ENCODE data around the gene CENPX. TPM values are rescaled to one million over a fixed set of nuclear protein-coding genes. Genes with fewer than 3 reads are reported as not detected.

Gene CENPX
- total RNA-seq, 1 donor from 2014 or later = 20.9 TPM

GRCh38 chr17:81999976-82000802 lies 22.5 kb downstream of the CENPX start:
- H3K4me1 ChIP-seq (ENCODE audit: control insufficient read depth in 3 of 3, insufficient read depth in 3 of 3, low read length in 3 of 3) = peaks cover 40 to 53% (median 49%) of the 10 kb centered on the region in 3 donors
- H3K4me3 ChIP-seq (ENCODE audit: low read length in 3 of 3) = no peak overlapping the region
- H3K27ac ChIP-seq (ENCODE audit: low read depth, low read length) = no peak overlapping the region

GRCh38 chr17:81999587-81999975 lies 23.1 kb downstream of the CENPX start:
- Histone ChIP-seq H3K27ac (ENCODE audit: low read depth, low read length) (no peak overlapping the region), H3K9ac (ENCODE audit: low read depth in 1 of 3, low read length in 3 of 3) (no peak overlapping the region), H3K4me1 (ENCODE audit: control insufficient read depth in 3 of 3, insufficient read depth in 3 of 3, low read length in 3 of 3) (peaks cover 40 to 51% (median 49%) of the 10 kb centered on the region in 3 donors), H3K9me3 (ENCODE audit: control insufficient read depth in 3 of 3, low read length in 3 of 3) (no peaks in the 10 kb centered on the region), H3K4me3 (ENCODE audit: low read length in 3 of 3) (no peak overlapping the region), H3K27me3 (ENCODE audit: control insufficient read depth in 3 of 3, insufficient read depth in 3 of 3, low read length in 3 of 3) (no peaks in the 10 kb centered on the region), H3K36me3 (ENCODE audit: control insufficient read depth in 3 of 3, insufficient read depth in 3 of 3, low read length in 3 of 3) (peaks cover 5 to 11% (median 9%) of the 10 kb centered on the region in 3 donors)

More at GRCh38 chr17:81999976-82000802, 22.5 kb downstream of the CENPX start:
- H3K36me3 ChIP-seq (ENCODE audit: control insufficient read depth in 3 of 3, insufficient read depth in 3 of 3, low read length in 3 of 3) = peaks cover 5 to 11% (median 9%) of the 10 kb centered on the region in 3 donors
- no peaks in the 10 kb centered on the region for H3K27me3 ChIP-seq (ENCODE audit: control insufficient read depth in 3 of 3, insufficient read depth in 3 of 3, low read length in 3 of 3)
- H3K9me3 ChIP-seq (ENCODE audit: control insufficient read depth in 3 of 3, low read length in 3 of 3) = no peaks in the 10 kb centered on the region
- no peak overlapping the region for H3K9ac ChIP-seq (ENCODE audit: low read depth in 1 of 3, low read length in 3 of 3)

- H3K4me3 ChIP-seq (ENCODE audit: low read length in 3 of 3) = no peak overlapping the region
These were observed 23.8 kb downstream of the CENPX start for GRCh38 chr17:81998691-81999438.

GRCh38 chr17:81998212-81998611 lies 24.5 kb downstream of the CENPX start:
- H3K4me1 ChIP-seq (ENCODE audit: control insufficient read depth in 3 of 3, insufficient read depth in 3 of 3, low read length in 3 of 3) = peaks cover 30 to 49% (median 44%) of the 10 kb centered on the region in 3 donors
- no peaks in the 10 kb centered on the region for H3K9me3 ChIP-seq (ENCODE audit: control insufficient read depth in 3 of 3, low read length in 3 of 3)

More at GRCh38 chr17:81998691-81999438, 23.8 kb downstream of the CENPX start:
- peak overlapping the region in 1 of 3 donors; percentile 16 for H3K9ac ChIP-seq (ENCODE audit: low read depth in 1 of 3, low read length in 3 of 3)
- H3K9me3 ChIP-seq (ENCODE audit: control insufficient read depth in 3 of 3, low read length in 3 of 3) = no peaks in the 10 kb centered on the region
- peaks cover 5 to 11% (median 9%) of the 10 kb centered on the region in 3 donors for H3K36me3 ChIP-seq (ENCODE audit: control insufficient read depth in 3 of 3, insufficient read depth in 3 of 3, low read length in 3 of 3)
- H3K27ac ChIP-seq (ENCODE audit: low read depth, low read length) = no peak overlapping the region
- H3K4me1 ChIP-seq (ENCODE audit: control insufficient read depth in 3 of 3, insufficient read depth in 3 of 3, low read length in 3 of 3) = peaks cover 37 to 51% (median 46%) of the 10 kb centered on the region in 3 donors
- H3K27me3 ChIP-seq (ENCODE audit: control insufficient read depth in 3 of 3, insufficient read depth in 3 of 3, low read length in 3 of 3) = no peaks in the 10 kb centered on the region

GRCh38 chr17:81996757-81997441 lies 25.8 kb downstream of the CENPX start:
- Histone ChIP-seq H3K36me3 (ENCODE audit: control insufficient read depth in 3 of 3, insufficient read depth in 3 of 3, low read length in 3 of 3) (peaks cover 5 to 14% (median 9%) of the 10 kb centered on the region in 3 donors), H3K4me1 (ENCODE audit: control insufficient read depth in 3 of 3, insufficient read depth in 3 of 3, low read length in 3 of 3) (peaks cover 33 to 54% (median 45%) of the 10 kb centered on the region in 3 donors), H3K27me3 (ENCODE audit: control insufficient read depth in 3 of 3, insufficient read depth in 3 of 3, low read length in 3 of 3) (no peaks in the 10 kb centered on the region), H3K4me3 (ENCODE audit: low read length in 3 of 3) (no peak overlapping the region), H3K9ac (ENCODE audit: low read depth in 1 of 3, low read length in 3 of 3) (no peak overlapping the region), H3K27ac (ENCODE audit: low read depth, low read length) (no peak overlapping the region), H3K9me3 (ENCODE audit: control insufficient read depth in 3 of 3, low read length in 3 of 3) (no peaks in the 10 kb centered on the region)

More at GRCh38 chr17:81998212-81998611, 24.5 kb downstream of the CENPX start:
- Histone ChIP-seq H3K27ac (ENCODE audit: low read depth, low read length) (no peak overlapping the region), H3K36me3 (ENCODE audit: control insufficient read depth in 3 of 3, insufficient read depth in 3 of 3, low read length in 3 of 3) (peaks cover 5 to 14% (median 9%) of the 10 kb centered on the region in 3 donors), H3K27me3 (ENCODE audit: control insufficient read depth in 3 of 3, insufficient read depth in 3 of 3, low read length in 3 of 3) (no peaks in the 10 kb centered on the region), H3K9ac (ENCODE audit: low read depth in 1 of 3, low read length in 3 of 3) (no peak overlapping the region), H3K4me3 (ENCODE audit: low read length in 3 of 3) (no peak overlapping the region)

- peaks cover 38 to 55% (median 46%) of the 10 kb centered on the region in 3 donors for H3K4me1 ChIP-seq (ENCODE audit: control insufficient read depth in 3 of 3, insufficient read depth in 3 of 3, low read length in 3 of 3)
- no peak overlapping the region for H3K4me3 ChIP-seq (ENCODE audit: low read length in 3 of 3)
- H3K9me3 ChIP-seq (ENCODE audit: control insufficient read depth in 3 of 3, low read length in 3 of 3) = no peaks in the 10 kb centered on the region
- H3K36me3 ChIP-seq (ENCODE audit: control insufficient read depth in 3 of 3, insufficient read depth in 3 of 3, low read length in 3 of 3) = peaks cover 5 to 14% (median 9%) of the 10 kb centered on the region in 3 donors
- no peaks in the 10 kb centered on the region for H3K27me3 ChIP-seq (ENCODE audit: control insufficient read depth in 3 of 3, insufficient read depth in 3 of 3, low read length in 3 of 3)
- no peak overlapping the region for H3K27ac ChIP-seq (ENCODE audit: low read depth, low read length)
- H3K9ac ChIP-seq (ENCODE audit: low read depth in 1 of 3, low read length in 3 of 3) = no peak overlapping the region
These were observed 26.4 kb downstream of the CENPX start for GRCh38 chr17:81996232-81996756.

GRCh38 chr17:81995463-81996231 lies 27.0 kb downstream of the CENPX start:
- Histone ChIP-seq H3K36me3 (ENCODE audit: control insufficient read depth in 3 of 3, insufficient read depth in 3 of 3, low read length in 3 of 3) (peaks cover 5 to 14% (median 9%) of the 10 kb centered on the region in 3 donors), H3K27ac (ENCODE audit: low read depth, low read length) (no peak overlapping the region), H3K9me3 (ENCODE audit: control insufficient read depth in 3 of 3, low read length in 3 of 3) (no peaks in the 10 kb centered on the region), H3K9ac (ENCODE audit: low read depth in 1 of 3, low read length in 3 of 3) (no peak overlapping the region), H3K27me3 (ENCODE audit: control insufficient read depth in 3 of 3, insufficient read depth in 3 of 3, low read length in 3 of 3) (no peaks in the 10 kb centered on the region), H3K4me3 (ENCODE audit: low read length in 3 of 3) (no peak overlapping the region), H3K4me1 (ENCODE audit: control insufficient read depth in 3 of 3, insufficient read depth in 3 of 3, low read length in 3 of 3) (peaks cover 39 to 55% (median 46%) of the 10 kb centered on the region in 3 donors)

GRCh38 chr17:81994593-81995462 lies 27.9 kb downstream of the CENPX start:
- Histone ChIP-seq H3K27ac (ENCODE audit: low read depth, low read length) (no peak overlapping the region), H3K4me3 (ENCODE audit: low read length in 3 of 3) (no peak overlapping the region), H3K9me3 (ENCODE audit: control insufficient read depth in 3 of 3, low read length in 3 of 3) (no peaks in the 10 kb centered on the region), H3K27me3 (ENCODE audit: control insufficient read depth in 3 of 3, insufficient read depth in 3 of 3, low read length in 3 of 3) (no peaks in the 10 kb centered on the region), H3K9ac (ENCODE audit: low read depth in 1 of 3, low read length in 3 of 3) (no peak overlapping the region), H3K36me3 (ENCODE audit: control insufficient read depth in 3 of 3, insufficient read depth in 3 of 3, low read length in 3 of 3) (peaks cover 5 to 14% (median 9%) of the 10 kb centered on the region in 3 donors), H3K4me1 (ENCODE audit: control insufficient read depth in 3 of 3, insufficient read depth in 3 of 3, low read length in 3 of 3) (peaks cover 37 to 53% (median 43%) of the 10 kb centered on the region in 3 donors)
